SK-N-MC (cell line): ENCODE data around the gene TBP.

ENCODE experiments used
- DNase-seq: peaks from one replicate; pipeline ENCODE4 v3.0.0-alpha.2; 2011; ENCODE audit warnings: low read depth, low spot score
- H3K27ac ChIP-seq: fragments of 200-600 bp; sonication (generic); 2 replicates; pipeline ENCODE4 v1.5.1; 2016; ENCODE audit warnings: mixed run types
- H3K36me3 ChIP-seq: fragments of 200-600 bp; sonication (generic); 2 replicates; pipeline ENCODE4 v1.6.1; 2017; ENCODE audit warnings: antibody characterized with exemption, low read length, mixed read lengths; ENCODE audit not compliant: insufficient read depth
- H3K4me3 ChIP-seq: fragments of 200-600 bp; sonication (generic); 2 replicates; pipeline ENCODE4 v1.5.1; 2016
- H3K9ac ChIP-seq: fragments of 200-600 bp; sonication (generic); 2 replicates; pipeline ENCODE4 v1.8.0; 2017; ENCODE audit warnings: mixed run types, mixed read lengths; ENCODE audit not compliant: insufficient read length
- H3K9me3 ChIP-seq: fragments of 200-600 bp; sonication (generic); 2 replicates; pipeline ENCODE4 v1.6.1; 2017; ENCODE audit warnings: low read depth, mild to moderate bottlenecking, antibody characterized with exemption, low read length, moderate library complexity, mixed read lengths
- EZH2 ChIP-seq: fragments of 200-600 bp; sonication (generic); IDR thresholded peaks from one replicate; pipeline ENCODE4 v1.6.1; 2017; ENCODE audit warnings: antibody characterized with exemption
- FOXP2 ChIP-seq: optimal IDR thresholded peaks from 2 replicates; pipeline ENCODE3; 2011; ENCODE audit warnings: mild to moderate bottlenecking, moderate library complexity; ENCODE audit not compliant: insufficient read depth; ENCODE audit errors: extremely low read length, control extremely low read depth
- POLR2AphosphoS5 ChIP-seq: IDR thresholded peaks from 2 replicates; pipeline ENCODE4 v1.6.1; 2012; ENCODE audit warnings: mild to moderate bottlenecking, low read depth, low read length, borderline replicate concordance

The TBP gene

DNA sequence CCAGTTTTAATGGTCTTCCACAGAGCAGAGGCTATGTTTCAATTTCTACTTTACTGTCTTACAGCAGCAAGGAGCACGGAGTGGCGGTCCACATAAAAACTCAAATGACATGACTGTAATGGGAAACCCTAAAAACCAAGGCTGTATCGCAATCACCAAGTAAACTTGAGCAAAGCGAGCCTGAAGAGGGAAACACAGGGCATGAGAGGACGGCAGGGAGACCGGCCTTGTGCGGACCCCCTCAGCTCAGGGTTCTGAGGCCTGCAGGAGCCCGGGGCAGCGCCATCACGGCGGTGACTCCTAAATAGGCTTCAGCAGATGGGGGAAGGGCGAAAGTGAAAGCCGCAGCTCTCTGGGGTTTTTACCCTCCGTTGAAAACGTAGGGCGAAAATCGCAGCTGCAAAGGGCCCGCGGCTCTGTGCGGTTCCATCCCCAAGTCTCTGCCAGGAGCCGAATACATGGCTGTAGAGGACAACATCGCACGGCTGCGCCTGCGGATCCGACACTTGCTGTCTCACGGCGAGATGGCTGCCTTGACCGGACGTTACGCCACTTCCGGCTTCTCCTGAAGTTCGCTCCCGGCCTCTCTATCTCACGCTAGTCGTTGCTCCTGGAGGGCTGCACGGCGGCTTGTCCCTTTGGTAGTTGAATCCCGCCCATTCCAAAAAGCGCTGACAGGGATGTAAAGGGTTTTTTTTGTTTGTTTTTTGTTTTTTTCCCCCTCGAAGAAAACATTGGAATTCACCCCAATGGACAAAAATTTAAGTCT is 1.2 kb upstream of the TBP start, which contains the start of gene PSMB1:
TSS of gene PSMB1 (minus strand) at position 543 of the 769 bp plus-strand sequence. CDS start at position 478, 65 bp downstream.
- peaks cover 47% of the 10 kb centered on the region for H3K36me3 ChIP-seq
- no peaks in the 10 kb centered on the region for H3K9me3 ChIP-seq
- no peak for TF ChIP-seq EZH2
- TF ChIP-seq POLR2AphosphoS5: peak; percentile 97
- peak; percentile 80 for DNase-seq
- H3K9ac ChIP-seq: peak within 1 kb of the TSS; percentile 99
- H3K4me3 ChIP-seq: peak within 1 kb of the TSS; percentile 100
- H3K27ac ChIP-seq: peak within 1 kb of the TSS; percentile 93

DNA sequence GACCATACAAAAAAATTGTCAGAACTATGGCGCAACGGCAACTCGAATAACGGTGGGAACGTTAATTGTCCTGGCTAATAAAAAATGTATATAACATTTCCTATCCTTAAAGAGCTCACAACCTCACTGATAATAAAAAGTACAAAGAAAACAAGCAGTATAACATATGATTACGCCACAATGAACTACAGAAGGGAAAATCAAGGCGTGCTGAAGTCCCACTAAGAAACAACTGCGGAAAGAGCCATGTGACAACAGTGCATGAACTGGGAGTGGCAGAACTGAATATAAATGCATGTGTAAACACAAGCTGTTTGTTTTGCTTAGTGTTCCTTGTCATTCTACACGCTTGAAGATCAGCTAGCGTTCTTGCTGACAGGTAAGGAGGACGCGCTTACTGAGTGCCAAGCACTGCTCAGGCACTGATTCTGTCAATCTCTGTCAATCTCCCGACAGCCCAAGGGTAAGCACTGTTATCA is 596 bp upstream of the TBP start:
- H3K9me3 ChIP-seq: no peaks in the 10 kb centered on the region
- peak overlapping the region; percentile 93 for H3K27ac ChIP-seq
- H3K9ac ChIP-seq: peak overlapping the region; percentile 99
- peaks cover 45% of the 10 kb centered on the region for H3K36me3 ChIP-seq
- TF ChIP-seq EZH2 (no peak), POLR2AphosphoS5 (no peak), FOXP2 (no peak)
- DNase-seq: peak; percentile 34
- peak overlapping the region; percentile 100 for H3K4me3 ChIP-seq

DNA sequence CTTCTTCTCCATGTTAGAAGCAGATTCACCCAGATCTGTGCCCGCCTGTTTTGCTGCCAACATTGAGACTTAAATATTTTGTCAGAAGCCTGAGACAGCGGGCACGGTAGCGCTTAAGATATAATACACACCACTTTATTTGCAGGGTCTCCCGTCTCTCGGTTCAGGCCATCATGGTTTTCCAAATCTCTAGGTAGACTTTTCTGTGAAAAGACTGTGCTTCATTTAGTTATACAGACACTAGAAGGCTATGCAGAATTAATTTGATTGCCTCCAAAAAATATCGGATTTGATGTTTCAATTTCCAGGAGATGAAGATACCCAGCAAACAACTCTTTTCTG is 598 bp downstream of the TBP start:
- H3K9me3 ChIP-seq: no peaks in the 10 kb centered on the region
- H3K4me3 ChIP-seq: peak overlapping the region; percentile 100
- peak overlapping the region; percentile 37; the same call in 1 of the 2 replicates for H3K27ac ChIP-seq
- TF ChIP-seq FOXP2: no peak
- TF ChIP-seq POLR2AphosphoS5: no peak
- TF ChIP-seq EZH2: no peak
- DNase-seq: no peak
- peaks cover 42% of the 10 kb centered on the region for H3K36me3 ChIP-seq
- peak overlapping the region; percentile 94 for H3K9ac ChIP-seq

DNA sequence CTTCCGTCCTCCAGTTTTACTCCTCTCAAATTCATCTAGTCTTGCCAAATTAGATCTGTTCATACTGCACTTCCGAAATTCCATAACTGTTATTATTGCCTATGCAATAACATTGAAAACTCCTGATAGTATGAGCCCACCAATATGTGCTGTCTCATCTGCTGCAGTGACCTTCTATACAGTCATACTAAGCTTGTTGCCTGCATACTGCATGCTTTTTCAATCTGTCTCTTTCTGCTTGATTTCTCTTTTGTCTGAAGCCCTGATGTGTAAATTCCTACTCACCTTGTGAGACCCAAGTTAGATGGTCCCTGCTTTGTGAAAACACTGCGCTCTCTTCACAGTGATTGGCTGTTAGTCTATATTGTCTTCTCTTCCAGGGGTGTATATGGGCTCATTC is 1.1 kb downstream of the TBP start:
- no peaks in the 10 kb centered on the region for H3K9me3 ChIP-seq
- H3K4me3 ChIP-seq: peak overlapping the region; percentile 100
- TF ChIP-seq EZH2: no peak
- no peak for TF ChIP-seq FOXP2
- TF ChIP-seq POLR2AphosphoS5: no peak
- DNase-seq: no peak
- H3K9ac ChIP-seq: peak overlapping the region; percentile 94
- H3K27ac ChIP-seq: no peak overlapping the region
- peaks cover 42% of the 10 kb centered on the region for H3K36me3 ChIP-seq

DNA sequence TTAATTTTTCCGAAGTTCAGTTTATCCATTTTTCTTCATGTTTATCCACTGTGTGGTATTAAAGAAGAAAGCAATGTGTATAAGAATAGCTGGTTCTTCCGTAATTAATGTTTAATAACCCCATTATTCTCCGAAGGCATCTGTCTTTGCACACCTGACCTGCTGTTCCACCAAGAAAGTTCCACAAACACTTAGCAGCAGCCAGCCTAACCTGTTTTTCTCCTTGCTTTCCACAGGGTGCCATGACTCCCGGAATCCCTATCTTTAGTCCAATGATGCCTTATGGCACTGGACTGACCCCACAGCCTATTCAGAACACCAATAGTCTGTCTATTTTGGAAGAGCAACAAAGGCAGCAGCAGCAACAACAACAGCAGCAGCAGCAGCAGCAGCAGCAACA is 7.4 kb downstream of the TBP start:
- no peak for TF ChIP-seq FOXP2
- TF ChIP-seq EZH2: no peak
- no peak for TF ChIP-seq POLR2AphosphoS5
- H3K36me3 ChIP-seq: peaks cover 73% of the 10 kb centered on the region
- H3K9ac ChIP-seq: no peak overlapping the region
- H3K9me3 ChIP-seq: no peaks in the 10 kb centered on the region
- H3K4me3 ChIP-seq: no peak overlapping the region
- no peak overlapping the region for H3K27ac ChIP-seq
- DNase-seq: no peak

DNA sequence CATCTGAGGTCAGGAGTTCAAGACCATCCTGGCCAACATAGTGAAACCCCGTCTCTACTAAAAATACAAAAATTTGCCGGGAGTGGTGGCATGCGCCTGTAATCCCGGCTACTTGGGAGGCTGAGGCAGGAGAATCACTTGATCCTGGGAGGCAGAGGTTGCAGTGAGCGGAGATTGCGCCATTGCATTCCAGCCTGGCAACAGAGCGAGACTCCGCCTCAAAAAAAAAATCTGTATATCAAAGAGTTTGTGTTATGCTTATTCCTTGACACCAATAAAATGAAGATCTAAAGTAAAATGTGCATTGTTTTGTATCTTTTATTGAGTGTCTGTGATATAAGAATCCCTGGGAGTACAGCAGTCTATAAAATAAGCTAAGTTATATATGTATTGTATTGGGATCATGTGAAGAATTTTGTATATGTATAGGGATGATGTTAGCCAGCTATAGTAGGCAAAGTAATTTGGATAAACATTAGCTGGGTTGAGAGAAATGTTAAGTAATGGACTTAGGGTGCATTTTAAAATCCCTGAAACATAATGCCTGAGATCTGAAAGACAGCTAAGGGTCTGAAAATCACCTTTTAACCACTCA is 10.9 kb downstream of the TBP start:
- Histone ChIP-seq H3K9ac (no peak overlapping the region), H3K9me3 (no peaks in the 10 kb centered on the region), H3K27ac (no peak overlapping the region), H3K36me3 (peaks cover 75% of the 10 kb centered on the region), H3K4me3 (no peak overlapping the region)
- TF ChIP-seq POLR2AphosphoS5 (no peak), EZH2 (no peak), FOXP2 (no peak)
- no peak for DNase-seq

DNA sequence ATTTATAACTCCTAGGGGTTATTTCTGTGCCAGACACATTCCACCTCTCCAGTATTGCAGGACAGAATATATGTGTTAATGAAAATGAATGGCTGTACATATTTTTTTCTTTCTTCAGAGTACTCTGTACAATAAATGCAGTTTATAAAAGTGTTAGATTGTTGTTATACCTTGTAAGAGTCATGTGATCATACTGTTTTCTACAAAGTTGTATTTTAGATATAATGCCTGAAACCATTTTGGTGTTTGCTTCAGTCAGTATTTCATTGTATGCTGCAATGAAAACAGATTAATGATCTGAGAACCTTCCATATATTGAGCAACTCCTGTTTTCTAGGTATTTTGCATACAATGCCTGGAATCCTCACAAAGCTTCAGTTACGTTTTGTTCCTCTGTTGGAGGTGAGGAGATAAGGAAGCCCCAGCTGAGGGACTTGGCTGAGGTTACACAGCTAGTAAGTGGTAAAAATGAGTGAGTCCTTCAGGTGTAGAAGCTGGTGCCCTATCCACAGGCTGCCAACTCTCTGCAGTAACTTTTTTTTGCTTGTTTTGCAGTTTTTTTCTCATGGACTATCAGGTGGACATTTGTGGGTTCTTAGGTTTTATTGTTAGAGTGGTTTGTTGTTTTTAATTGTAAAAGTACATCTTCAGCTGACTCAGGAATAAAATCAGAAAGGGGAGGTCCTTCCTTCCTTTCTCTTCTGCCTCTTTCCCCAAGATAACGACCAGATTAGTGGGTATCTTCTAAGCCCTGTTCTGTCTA is 18.7 kb downstream of the TBP start:
- Histone ChIP-seq H3K4me3 (no peak overlapping the region), H3K27ac (no peak overlapping the region), H3K36me3 (peaks cover 81% of the 10 kb centered on the region), H3K9me3 (no peaks in the 10 kb centered on the region), H3K9ac (no peak overlapping the region)
- no peak for TF ChIP-seq FOXP2
- no peak for TF ChIP-seq EZH2
- TF ChIP-seq POLR2AphosphoS5: no peak
- no peak for DNase-seq

DNA sequence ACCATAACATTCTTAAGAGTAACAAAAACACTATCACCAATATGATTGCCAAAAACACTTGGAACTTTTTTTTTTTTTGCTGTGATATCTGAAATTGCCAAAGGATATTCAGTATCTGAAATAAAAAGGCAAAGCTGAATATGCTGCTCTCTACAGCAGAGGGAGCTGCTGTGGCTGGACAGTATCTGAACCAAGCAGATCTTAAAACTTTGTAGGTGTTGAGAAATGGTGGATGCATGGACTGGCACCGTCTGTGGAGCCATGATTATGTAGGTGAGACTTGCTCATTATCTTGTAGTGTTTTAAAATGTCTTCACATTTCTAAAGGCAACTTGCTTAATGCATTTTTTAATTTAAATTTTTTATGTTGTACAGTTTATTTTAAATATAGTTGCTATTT is 21.1 kb downstream of the TBP start:
- Histone ChIP-seq H3K9me3 (no peaks in the 10 kb centered on the region), H3K4me3 (no peak overlapping the region), H3K9ac (no peak overlapping the region), H3K36me3 (peaks cover 85% of the 10 kb centered on the region), H3K27ac (no peak overlapping the region)
- TF ChIP-seq EZH2: no peak
- TF ChIP-seq FOXP2: no peak
- TF ChIP-seq POLR2AphosphoS5: no peak
- DNase-seq: no peak
